HG02870 (cell line): ENCODE data around the gene FABP7.

ENCODE experiments used
- ATAC-seq: cut with Tn5 transposase; IDR thresholded peaks from one replicate; pipeline ENCODE4 v1.9.1; 2021; ENCODE audit warnings: mild to moderate bottlenecking, moderate library complexity; ENCODE audit not compliant: unreplicated experiment

The FABP7 gene

DNA sequence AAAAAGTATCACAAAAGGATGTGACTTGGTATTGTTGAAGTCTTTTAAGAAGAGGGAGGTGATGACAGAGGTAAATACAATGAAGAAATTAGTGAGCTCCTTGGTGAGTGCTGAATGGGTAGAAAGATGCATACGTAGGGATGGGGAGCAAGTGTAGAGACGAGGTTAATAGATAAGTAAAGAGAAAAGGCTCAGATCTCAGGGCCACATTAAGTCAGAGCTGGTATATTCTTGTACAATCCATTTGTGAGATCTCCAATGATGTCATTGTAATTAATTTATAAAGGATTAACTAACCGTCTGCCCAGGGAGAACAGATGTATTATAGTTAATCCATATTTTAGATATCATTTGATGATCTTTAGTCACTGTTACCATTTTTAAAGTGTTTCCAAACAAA lies 52.9 kb downstream of the FABP7 start:
- ATAC-seq: no peak

DNA sequence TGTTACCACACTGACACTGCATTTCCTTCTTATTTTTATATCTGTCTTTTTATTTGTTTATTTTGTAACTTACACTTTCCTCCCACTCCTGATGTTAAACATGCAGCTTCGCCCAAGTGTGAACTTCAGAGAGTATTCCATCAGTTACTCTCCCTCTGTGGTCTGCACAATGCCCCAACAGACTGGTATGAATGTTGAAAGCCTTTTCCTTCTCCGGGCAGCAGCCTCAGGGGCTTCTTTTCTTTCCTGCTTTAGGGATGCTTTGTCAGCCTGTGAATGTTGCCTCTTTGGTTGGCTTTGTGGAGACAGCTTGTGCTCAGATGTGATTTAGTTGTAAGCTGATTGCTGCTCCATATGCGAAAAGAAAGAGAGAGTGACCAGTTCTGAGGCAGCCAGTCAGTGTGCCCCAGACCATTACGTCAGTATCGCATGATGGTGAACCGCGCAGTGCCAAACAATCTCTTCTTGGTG lies 53.5 kb downstream of the FABP7 start:
- no peak for ATAC-seq
